ENCODE results near the gene COPG2.

Gene COPG2

GRCh38 chr7:130463553-130464434 lies 204.8 kb downstream of the COPG2 start:
- DNase-seq, result no peak

DNA sequence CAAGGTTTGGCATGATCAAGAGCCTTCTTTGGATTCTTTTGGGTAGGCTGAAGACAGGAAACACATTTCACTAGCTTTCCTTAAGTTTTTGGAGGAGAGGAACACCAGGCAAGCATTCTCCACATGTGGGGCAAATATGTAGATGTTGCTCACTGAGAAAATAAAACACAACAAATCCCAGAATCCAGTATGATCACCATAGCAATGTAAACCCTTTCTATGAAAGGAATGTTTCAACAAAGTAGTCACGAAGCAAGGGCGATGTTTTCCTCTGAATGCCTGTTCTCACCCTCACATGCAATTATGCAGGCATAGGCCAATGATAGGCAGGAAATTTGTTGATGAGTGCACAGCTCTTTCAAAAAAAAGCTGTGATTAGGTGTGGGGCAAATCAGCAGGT lies 207.3 kb downstream of the COPG2 start:
- no peak for DNase-seq

- DNase-seq, result no peak
These were observed 210.3 kb downstream of the COPG2 start for GRCh38 chr7:130458257-130458656.

All from stimulated activated CD4-positive, alpha-beta T cell treated with anti-CD3 and anti-CD28 coated beads, Interleukin-2, amount 100 ng/mL, for 48 hours (primary cell).